ENCODE results near the gene SHISA7. TPM values are rescaled to one million over a fixed set of nuclear protein-coding genes. Genes with fewer than 3 reads are reported as not detected.

SHISA7 gene
- total RNA-seq, 6 experiments from 2014 or later = not detected

- H3K27ac Mint-ChIP-seq = no peak overlapping the region
- H3K4me1 Mint-ChIP-seq (ENCODE audit: low read depth) = peaks cover 30% of the 10 kb centered on the region
- DNase-seq = no peak
- no peaks in the 10 kb centered on the region for H3K36me3 Mint-ChIP-seq (ENCODE audit: low read depth)
- TF ChIP-seq, protein P1, sequence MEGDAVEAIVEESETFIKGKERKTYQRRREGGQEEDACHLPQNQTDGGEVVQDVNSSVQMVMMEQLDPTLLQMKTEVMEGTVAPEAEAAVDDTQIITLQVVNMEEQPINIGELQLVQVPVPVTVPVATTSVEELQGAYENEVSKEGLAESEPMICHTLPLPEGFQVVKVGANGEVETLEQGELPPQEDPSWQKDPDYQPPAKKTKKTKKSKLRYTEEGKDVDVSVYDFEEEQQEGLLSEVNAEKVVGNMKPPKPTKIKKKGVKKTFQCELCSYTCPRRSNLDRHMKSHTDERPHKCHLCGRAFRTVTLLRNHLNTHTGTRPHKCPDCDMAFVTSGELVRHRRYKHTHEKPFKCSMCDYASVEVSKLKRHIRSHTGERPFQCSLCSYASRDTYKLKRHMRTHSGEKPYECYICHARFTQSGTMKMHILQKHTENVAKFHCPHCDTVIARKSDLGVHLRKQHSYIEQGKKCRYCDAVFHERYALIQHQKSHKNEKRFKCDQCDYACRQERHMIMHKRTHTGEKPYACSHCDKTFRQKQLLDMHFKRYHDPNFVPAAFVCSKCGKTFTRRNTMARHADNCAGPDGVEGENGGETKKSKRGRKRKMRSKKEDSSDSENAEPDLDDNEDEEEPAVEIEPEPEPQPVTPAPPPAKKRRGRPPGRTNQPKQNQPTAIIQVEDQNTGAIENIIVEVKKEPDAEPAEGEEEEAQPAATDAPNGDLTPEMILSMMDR (IDR thresholded peaks at IDR 0.05) = no peak
- no peaks in the 10 kb centered on the region for H3K9me3 Mint-ChIP-seq
- no peak overlapping the region; the same call in 1 of the 2 replicates for H3K4me3 Mint-ChIP-seq
- H3K27me3 Mint-ChIP-seq (ENCODE audit: insufficient read depth) = no peaks in the 10 kb centered on the region; the same call in 1 of the 2 replicates
These were observed 16.4 kb upstream of the SHISA7 start for GRCh38 chr19:55459551-55459949.

GRCh38 chr19:55457683-55458457, 14.8 kb upstream of the SHISA7 start:
- Mint-ChIP-seq H3K27me3 (ENCODE audit: insufficient read depth) (peaks cover 2% of the 10 kb centered on the region), H3K4me3 (no peak overlapping the region), H3K36me3 (ENCODE audit: low read depth) (peaks cover 6% of the 10 kb centered on the region), H3K4me1 (ENCODE audit: low read depth) (peaks cover 28% of the 10 kb centered on the region), H3K9me3 (no peaks in the 10 kb centered on the region), H3K27ac (no peak overlapping the region)
- no peak for DNase-seq
- TF ChIP-seq, protein P1 (IDR thresholded peaks at IDR 0.05) = no peak

DNA sequence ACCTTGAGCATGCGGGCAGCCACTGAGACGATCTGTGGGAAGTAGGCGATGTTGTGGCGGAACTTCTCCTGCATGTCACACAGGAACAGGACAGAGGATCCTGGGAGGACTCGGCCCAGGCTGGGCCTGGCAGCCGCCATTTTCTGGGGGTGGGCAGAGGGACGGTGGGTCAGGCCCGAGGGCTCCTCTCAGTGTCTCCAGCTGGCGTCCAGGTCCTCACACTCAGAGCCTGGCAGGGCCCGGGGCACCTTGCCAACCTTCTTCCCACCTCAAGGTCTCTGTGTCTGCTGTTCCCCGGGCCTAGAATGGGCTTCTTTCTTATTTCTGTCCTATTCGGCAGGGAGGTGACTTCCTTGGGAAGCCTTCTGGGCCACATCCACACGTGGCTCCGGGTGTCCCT, 13.2 kb upstream of the SHISA7 start:
- H3K27ac Mint-ChIP-seq = no peak overlapping the region
- TF ChIP-seq, protein P1 (IDR thresholded peaks at IDR 0.05) = no peak
- H3K27me3 Mint-ChIP-seq (ENCODE audit: insufficient read depth) = peaks cover 8% of the 10 kb centered on the region

DNA sequence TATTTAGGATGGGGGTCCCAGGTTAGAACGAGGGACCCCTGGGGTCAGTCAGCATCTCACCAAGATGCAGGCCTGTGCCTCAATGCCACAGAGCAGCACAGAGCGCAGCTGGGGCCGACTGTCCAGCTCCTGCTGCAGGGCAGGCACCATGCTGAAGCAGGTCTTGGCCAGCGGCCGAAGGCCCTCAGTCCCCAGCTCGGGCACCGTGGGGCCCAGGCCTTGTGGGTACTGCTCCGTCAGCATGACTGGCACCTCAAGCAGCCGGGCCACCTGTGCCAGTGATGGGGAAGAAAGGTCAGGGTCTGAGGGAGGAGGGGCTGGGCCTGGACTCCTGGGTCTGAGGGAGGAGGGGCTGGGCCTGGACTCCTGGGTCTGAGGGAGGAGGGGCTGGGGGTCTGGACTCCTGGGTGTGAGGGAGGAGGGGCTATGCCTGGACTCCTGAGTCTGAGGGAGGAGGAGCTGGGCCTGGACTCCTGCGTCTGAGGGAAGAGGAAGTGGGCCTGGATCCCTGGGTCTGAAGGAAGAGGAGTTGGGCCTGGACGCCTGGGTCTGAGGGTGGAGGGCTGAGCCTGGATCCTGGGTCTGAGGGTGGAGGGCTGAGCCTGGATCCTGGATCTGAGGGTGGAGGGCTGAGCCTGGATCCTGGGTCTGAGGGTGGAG, 12.6 kb upstream of the SHISA7 start:
- Mint-ChIP-seq H3K27me3 (ENCODE audit: insufficient read depth) (peaks cover 10% of the 10 kb centered on the region), H3K4me1 (ENCODE audit: low read depth) (peaks cover 14% of the 10 kb centered on the region), H3K9me3 (no peaks in the 10 kb centered on the region), H3K36me3 (ENCODE audit: low read depth) (peaks cover 6% of the 10 kb centered on the region), H3K4me3 (no peak overlapping the region), H3K27ac (no peak overlapping the region)
- DNase-seq = no peak
- TF ChIP-seq, protein P1 (IDR thresholded peaks at IDR 0.05) = no peak

More for the DNA sequence above, 13.2 kb upstream of the SHISA7 start:
- Mint-ChIP-seq H3K4me3 (no peak overlapping the region), H3K4me1 (ENCODE audit: low read depth) (peaks cover 17% of the 10 kb centered on the region), H3K9me3 (no peaks in the 10 kb centered on the region), H3K36me3 (ENCODE audit: low read depth) (peaks cover 6% of the 10 kb centered on the region)
- DNase-seq = no peak

- Mint-ChIP-seq H3K4me3 (no peak overlapping the region), H3K36me3 (ENCODE audit: low read depth) (peaks cover 6% of the 10 kb centered on the region), H3K9me3 (no peaks in the 10 kb centered on the region)
These were observed 11.7 kb upstream of the SHISA7 start for GRCh38 chr19:55454787-55455243.

More at GRCh38 chr19:55454787-55455243, 11.7 kb upstream of the SHISA7 start:
- TF ChIP-seq, protein P1 (IDR thresholded peaks at IDR 0.05) = peak; percentile 82
- Mint-ChIP-seq H3K27ac (no peak overlapping the region), H3K27me3 (ENCODE audit: insufficient read depth) (peaks cover 15% of the 10 kb centered on the region), H3K4me1 (ENCODE audit: low read depth) (peaks cover 5% of the 10 kb centered on the region)
- peak; percentile 37 for DNase-seq

Measured in HFFc6 (cell line).